ENCODE results near the gene HOXB7.

- TF ChIP-seq ZNF384 (IDR thresholded peaks at IDR 0.05) = no peak
- TF ChIP-seq FOXA1 (IDR thresholded peaks at IDR 0.05) = no peak
- no peak for TF ChIP-seq CTBP1 (IDR thresholded peaks at IDR 0.05; ENCODE audit: borderline replicate concordance)
- no peak for TF ChIP-seq FOXK2 (IDR thresholded peaks at IDR 0.05)
Observed at GRCh38 chr17:48586355-48587258, 24.2 kb downstream of the HOXB7 start.

Measured in HEK293T (cell line).